BLaER1 (cell line): ENCODE measurements around the gene EGLN1.

Source experiments
- H3K27ac ChIP-seq: shearing (Covaris generic); formaldehyde crosslinking; 2 replicates; pipeline ENCODE4 v1.8.1; 2022
- H3K27me3 ChIP-seq: shearing (Covaris generic); formaldehyde crosslinking; 2 replicates; pipeline ENCODE4 v1.8.1; 2022
- H3K36me3 ChIP-seq: shearing (Covaris generic); formaldehyde crosslinking; 2 replicates; pipeline ENCODE4 v1.8.1; 2022
- H3K4me1 ChIP-seq: shearing (Covaris generic); formaldehyde crosslinking; 2 replicates; pipeline ENCODE4 v1.8.1; 2022
- H3K4me2 ChIP-seq: shearing (Covaris generic); formaldehyde crosslinking; 2 replicates; pipeline ENCODE4 v1.8.1; 2022
- H3K4me3 ChIP-seq: shearing (Covaris generic); formaldehyde crosslinking; 2 replicates; pipeline ENCODE4 v1.8.1; 2022
- H3K9ac ChIP-seq: shearing (Covaris generic); formaldehyde crosslinking; 2 replicates; pipeline ENCODE4 v1.8.1; 2022
- H3K9me3 ChIP-seq: shearing (Covaris generic); formaldehyde crosslinking; 2 replicates; pipeline ENCODE4 v1.8.1; 2022
- H4K20me1 ChIP-seq: shearing (Covaris generic); formaldehyde crosslinking; 2 replicates; pipeline ENCODE4 v1.8.1; 2022
- Cebpa-rat ChIP-seq: shearing (Covaris generic); IDR thresholded peaks from 2 replicates; pipeline ENCODE4 v1.8.1; 2022

The EGLN1 gene

GRCh38 chr1:231374394-231374793 is 47.7 kb downstream of the EGLN1 start:
- H4K20me1 ChIP-seq, result peaks cover 96% of the 10 kb centered on the region
- H3K9ac ChIP-seq, result no peak overlapping the region
- no peak overlapping the region for H3K4me3 ChIP-seq
- no peaks in the 10 kb centered on the region for H3K27me3 ChIP-seq
- peaks cover 38% of the 10 kb centered on the region for H3K36me3 ChIP-seq
- H3K4me2 ChIP-seq, result no peak overlapping the region
- no peak for TF ChIP-seq Cebpa-rat
- no peak overlapping the region for H3K27ac ChIP-seq
- no peaks in the 10 kb centered on the region for H3K9me3 ChIP-seq
- peaks cover 11% of the 10 kb centered on the region for H3K4me1 ChIP-seq

- no peak overlapping the region for H3K9ac ChIP-seq
- no peak overlapping the region for H3K4me3 ChIP-seq
- no peaks in the 10 kb centered on the region for H3K4me1 ChIP-seq
- H3K36me3 ChIP-seq, result peaks cover 55% of the 10 kb centered on the region
- H3K9me3 ChIP-seq, result no peaks in the 10 kb centered on the region
- no peak overlapping the region for H3K27ac ChIP-seq
- no peaks in the 10 kb centered on the region for H3K27me3 ChIP-seq
- no peak for TF ChIP-seq Cebpa-rat
- no peak overlapping the region for H3K4me2 ChIP-seq
- peaks cover 96% of the 10 kb centered on the region for H4K20me1 ChIP-seq
Observed at GRCh38 chr1:231372501-231372900, 49.6 kb downstream of the EGLN1 start.

- Histone ChIP-seq H3K27ac (no peak overlapping the region), H3K4me1 (no peaks in the 10 kb centered on the region), H3K9me3 (no peaks in the 10 kb centered on the region), H4K20me1 (peaks cover 82% of the 10 kb centered on the region), H3K4me3 (no peak overlapping the region), H3K9ac (no peak overlapping the region; the same call in 1 of the 2 replicates), H3K36me3 (peaks cover 79% of the 10 kb centered on the region), H3K4me2 (no peak overlapping the region), H3K27me3 (no peaks in the 10 kb centered on the region)
- no peak for TF ChIP-seq Cebpa-rat
Observed at GRCh38 chr1:231369282-231369681, 52.8 kb downstream of the EGLN1 start.

GRCh38 chr1:231364192-231364591 is 57.9 kb downstream of the EGLN1 start:
- peaks cover 81% of the 10 kb centered on the region for H3K36me3 ChIP-seq
- no peaks in the 10 kb centered on the region for H3K27me3 ChIP-seq
- H3K9me3 ChIP-seq, result no peaks in the 10 kb centered on the region
- TF ChIP-seq Cebpa-rat, result no peak
- H3K4me2 ChIP-seq, result no peak overlapping the region
- H3K9ac ChIP-seq, result no peak overlapping the region
- no peak overlapping the region for H3K27ac ChIP-seq
- H4K20me1 ChIP-seq, result peaks cover 38% of the 10 kb centered on the region
- H3K4me3 ChIP-seq, result no peak overlapping the region
- no peaks in the 10 kb centered on the region for H3K4me1 ChIP-seq

GRCh38 chr1:231363624-231364023 is 58.5 kb downstream of the EGLN1 start:
- TF ChIP-seq Cebpa-rat, result no peak
- Histone ChIP-seq H3K27ac (no peak overlapping the region), H3K9me3 (no peaks in the 10 kb centered on the region), H3K4me3 (no peak overlapping the region), H3K4me1 (no peaks in the 10 kb centered on the region), H3K36me3 (peaks cover 75% of the 10 kb centered on the region), H3K9ac (no peak overlapping the region), H4K20me1 (peaks cover 33% of the 10 kb centered on the region), H3K27me3 (no peaks in the 10 kb centered on the region), H3K4me2 (no peak overlapping the region)

- no peak overlapping the region for H3K4me2 ChIP-seq
- no peaks in the 10 kb centered on the region for H3K27me3 ChIP-seq
- H3K27ac ChIP-seq, result no peak overlapping the region
- no peak overlapping the region for H3K9ac ChIP-seq
- H3K36me3 ChIP-seq, result peaks cover 64% of the 10 kb centered on the region
- H3K4me1 ChIP-seq, result no peaks in the 10 kb centered on the region
- H3K4me3 ChIP-seq, result no peak overlapping the region
- no peaks in the 10 kb centered on the region for H3K9me3 ChIP-seq
- peaks cover 26% of the 10 kb centered on the region; the same call in 1 of the 2 replicates for H4K20me1 ChIP-seq
- TF ChIP-seq Cebpa-rat, result no peak
Observed at GRCh38 chr1:231362325-231362724, 59.8 kb downstream of the EGLN1 start.

GRCh38 chr1:231359113-231359512 is 63.0 kb downstream of the EGLN1 start:
- Histone ChIP-seq H3K4me2 (no peak overlapping the region), H3K4me3 (no peak overlapping the region), H3K9me3 (no peaks in the 10 kb centered on the region), H3K4me1 (no peaks in the 10 kb centered on the region), H3K27me3 (no peaks in the 10 kb centered on the region), H3K9ac (no peak overlapping the region), H3K27ac (no peak overlapping the region), H4K20me1 (peaks cover 13% of the 10 kb centered on the region; the same call in 1 of the 2 replicates), H3K36me3 (peaks cover 40% of the 10 kb centered on the region)
- TF ChIP-seq Cebpa-rat, result no peak

- no peaks in the 10 kb centered on the region for H3K27me3 ChIP-seq
- peaks cover 11% of the 10 kb centered on the region; the same call in 1 of the 2 replicates for H4K20me1 ChIP-seq
- H3K36me3 ChIP-seq, result peaks cover 35% of the 10 kb centered on the region
- H3K4me1 ChIP-seq, result no peaks in the 10 kb centered on the region
- no peak overlapping the region for H3K9ac ChIP-seq
- H3K9me3 ChIP-seq, result no peaks in the 10 kb centered on the region
- H3K27ac ChIP-seq, result no peak overlapping the region
- H3K4me3 ChIP-seq, result no peak overlapping the region
- TF ChIP-seq Cebpa-rat, result no peak
- H3K4me2 ChIP-seq, result no peak overlapping the region
Observed at GRCh38 chr1:231357831-231358354, 64.2 kb downstream of the EGLN1 start.

- H3K4me2 ChIP-seq, result no peak overlapping the region
- no peaks in the 10 kb centered on the region for H3K9me3 ChIP-seq
- no peak overlapping the region for H3K9ac ChIP-seq
- H3K4me1 ChIP-seq, result no peaks in the 10 kb centered on the region
- no peak overlapping the region for H3K27ac ChIP-seq
- peaks cover 35% of the 10 kb centered on the region for H3K36me3 ChIP-seq
- peaks cover 11% of the 10 kb centered on the region; the same call in 1 of the 2 replicates for H4K20me1 ChIP-seq
- no peak for TF ChIP-seq Cebpa-rat
- H3K27me3 ChIP-seq, result no peaks in the 10 kb centered on the region
- H3K4me3 ChIP-seq, result no peak overlapping the region
Observed at GRCh38 chr1:231357187-231357772, 64.8 kb downstream of the EGLN1 start.

GRCh38 chr1:231355171-231355570 is 66.9 kb downstream of the EGLN1 start:
- no peaks in the 10 kb centered on the region for H3K27me3 ChIP-seq
- TF ChIP-seq Cebpa-rat, result no peak

More at GRCh38 chr1:231355171-231355570, 66.9 kb downstream of the EGLN1 start:
- no peak overlapping the region for H3K4me2 ChIP-seq
- H3K4me1 ChIP-seq, result no peaks in the 10 kb centered on the region
- no peak overlapping the region for H3K27ac ChIP-seq
- no peaks in the 10 kb centered on the region for H3K9me3 ChIP-seq
- H3K4me3 ChIP-seq, result no peak overlapping the region
- peaks cover 40% of the 10 kb centered on the region for H3K36me3 ChIP-seq
- H4K20me1 ChIP-seq, result peaks cover 11% of the 10 kb centered on the region; the same call in 1 of the 2 replicates
- H3K9ac ChIP-seq, result no peak overlapping the region
